Brain microvascular endothelial cell (primary cell): ENCODE data around the gene BCL7B.
"Not testable (repeated sequence)": the region's sequence is repeated elsewhere in the genome, so short reads cannot be mapped to it uniquely, and the experiment has no call there.

Source experiments
- DNase-seq: peaks from one replicate; pipeline ENCODE4 v3.0.0-alpha.2; 2020
- H3K27ac ChIP-seq: fragments of 250-450 bp; sonication (Bioruptor Pico); 2 replicates; pipeline ENCODE4 v1.5.1; 2020; ENCODE audit warnings: mild to moderate bottlenecking, moderate library complexity
- H3K27me3 ChIP-seq: fragments of 250-450 bp; sonication (Bioruptor Pico); replicated peaks from 2 replicates; pipeline ENCODE4 v1.5.1; 2020; ENCODE audit warnings: mild to moderate bottlenecking
- H3K36me3 ChIP-seq: fragments of 250-450 bp; sonication (Bioruptor Pico); replicated peaks from 2 replicates; pipeline ENCODE4 v1.5.1; 2020; ENCODE audit warnings: mild to moderate bottlenecking
- H3K4me3 ChIP-seq: 2 replicates; pipeline ENCODE4 v1.5.1; 2011; ENCODE audit warnings: low read depth, mild to moderate bottlenecking, control low read depth, low read length, moderate library complexity
- in situ Hi-C: cut with HindIII; loops from 2 replicates; pipeline ENCODE4 v1.10.0; 2017; ENCODE audit warnings: low sequenced_read_pairs, low pct_ligation_motif_present
- TF ChIP-seq, protein P1 (sequence below): IDR thresholded peaks from 2 replicates; pipeline ENCODE4 v1.5.1; 2011; ENCODE audit warnings: low read depth, mild to moderate bottlenecking, moderate library complexity, low read length, control low read depth, inconsistent platforms; ENCODE audit errors: missing control alignments

BCL7B gene

DNA sequence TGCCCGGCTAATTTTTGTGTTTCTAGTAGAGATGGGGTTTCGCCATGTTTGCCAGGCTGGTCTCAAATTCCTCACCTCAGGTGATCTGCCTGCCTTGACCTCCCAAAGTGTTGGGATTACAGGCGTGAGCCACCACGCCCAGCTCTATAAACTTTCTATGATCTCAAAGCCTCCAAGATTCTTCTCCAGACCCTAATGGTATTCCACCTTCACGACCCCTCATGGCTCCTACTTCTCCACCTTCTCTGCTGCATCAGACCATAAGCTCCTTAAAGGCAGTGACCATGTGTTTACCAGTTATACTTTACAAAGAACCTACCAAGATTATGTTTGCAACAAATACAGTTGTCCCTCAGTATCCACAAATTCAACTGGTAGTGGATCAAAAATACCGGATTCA, 25.3 kb downstream of the BCL7B start:
- no peak for DNase-seq
- TF ChIP-seq, protein P1, sequence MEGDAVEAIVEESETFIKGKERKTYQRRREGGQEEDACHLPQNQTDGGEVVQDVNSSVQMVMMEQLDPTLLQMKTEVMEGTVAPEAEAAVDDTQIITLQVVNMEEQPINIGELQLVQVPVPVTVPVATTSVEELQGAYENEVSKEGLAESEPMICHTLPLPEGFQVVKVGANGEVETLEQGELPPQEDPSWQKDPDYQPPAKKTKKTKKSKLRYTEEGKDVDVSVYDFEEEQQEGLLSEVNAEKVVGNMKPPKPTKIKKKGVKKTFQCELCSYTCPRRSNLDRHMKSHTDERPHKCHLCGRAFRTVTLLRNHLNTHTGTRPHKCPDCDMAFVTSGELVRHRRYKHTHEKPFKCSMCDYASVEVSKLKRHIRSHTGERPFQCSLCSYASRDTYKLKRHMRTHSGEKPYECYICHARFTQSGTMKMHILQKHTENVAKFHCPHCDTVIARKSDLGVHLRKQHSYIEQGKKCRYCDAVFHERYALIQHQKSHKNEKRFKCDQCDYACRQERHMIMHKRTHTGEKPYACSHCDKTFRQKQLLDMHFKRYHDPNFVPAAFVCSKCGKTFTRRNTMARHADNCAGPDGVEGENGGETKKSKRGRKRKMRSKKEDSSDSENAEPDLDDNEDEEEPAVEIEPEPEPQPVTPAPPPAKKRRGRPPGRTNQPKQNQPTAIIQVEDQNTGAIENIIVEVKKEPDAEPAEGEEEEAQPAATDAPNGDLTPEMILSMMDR = no peak
- in situ Hi-C loops = no loop called here
- Histone ChIP-seq H3K36me3 (peaks cover 18% of the 10 kb centered on the region), H3K4me3 (no peak overlapping the region), H3K27ac (no peak overlapping the region), H3K27me3 (no peaks in the 10 kb centered on the region)

DNA sequence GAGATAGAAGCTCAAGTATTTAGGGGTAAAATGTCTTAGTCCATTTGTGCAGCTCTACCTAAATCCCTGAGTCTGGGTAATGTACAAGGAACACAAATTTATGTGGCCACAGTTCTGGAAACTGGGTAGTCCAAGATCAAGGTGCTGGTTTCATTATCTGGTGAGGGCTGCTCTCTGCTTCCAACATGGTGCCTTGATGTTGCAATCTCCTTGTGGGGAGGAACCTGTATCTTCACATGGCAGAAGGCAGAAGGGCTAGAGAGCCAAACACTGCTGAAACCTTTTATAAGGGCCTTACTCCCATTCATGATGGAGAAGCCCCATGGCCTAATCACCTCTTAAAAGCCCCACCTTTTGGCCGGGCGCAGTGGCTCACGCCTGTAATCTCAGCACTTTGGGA, 26.7 kb downstream of the BCL7B start:
- H3K27ac ChIP-seq = no peak overlapping the region
- H3K27me3 ChIP-seq = no peaks in the 10 kb centered on the region
- peaks cover 7% of the 10 kb centered on the region for H3K36me3 ChIP-seq
- TF ChIP-seq, protein P1 = no peak
- no peak for DNase-seq
- in situ Hi-C loops = no loop called here
- no peak overlapping the region for H3K4me3 ChIP-seq

DNA sequence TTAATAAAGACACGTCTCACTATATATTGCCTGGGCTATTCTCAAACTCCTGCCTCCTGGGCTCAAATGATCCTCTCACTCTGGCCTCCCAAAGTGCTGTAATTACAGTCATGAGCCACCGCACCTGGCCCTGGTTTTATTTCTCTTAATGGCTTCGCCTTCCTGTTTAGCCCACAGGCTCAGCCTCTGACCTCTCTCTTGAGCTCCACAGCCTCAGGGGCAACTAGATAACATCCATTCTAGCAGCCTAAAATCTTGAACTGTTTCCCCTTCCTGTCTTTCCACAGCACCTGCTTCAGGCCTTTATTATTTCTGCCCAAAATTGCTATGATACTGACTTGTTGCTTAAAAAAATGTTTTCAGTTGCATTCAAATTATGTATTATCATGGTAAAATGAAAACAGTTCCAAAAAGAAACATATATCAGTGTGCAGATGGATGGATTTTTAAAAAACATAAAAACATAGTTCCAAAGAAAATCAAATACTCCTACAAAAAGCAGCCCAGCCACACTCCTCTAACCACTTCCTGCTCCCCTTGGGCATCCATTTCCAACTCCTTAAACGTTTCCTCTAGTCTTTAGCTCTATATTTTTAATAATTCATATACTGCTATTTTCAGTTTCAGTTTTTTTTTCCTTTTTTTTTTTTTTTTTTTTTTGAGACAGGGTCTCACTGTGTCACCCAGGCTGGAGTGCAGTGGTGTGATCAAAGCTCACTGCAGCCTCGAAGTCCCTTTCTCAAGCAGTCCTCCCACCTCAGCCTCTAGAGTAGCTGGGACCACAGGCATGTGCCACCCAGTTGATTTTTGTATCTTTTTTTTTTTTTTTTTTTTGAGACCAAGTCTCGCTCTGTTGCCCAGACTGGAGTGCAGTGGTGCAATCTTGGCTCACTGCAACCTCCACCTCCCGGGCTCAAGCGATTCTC, 30.3 kb downstream of the BCL7B start:
- DNase-seq = no peak
- in situ Hi-C loops = no loop called here
- Histone ChIP-seq H3K27ac (no peak overlapping the region), H3K36me3 (no peaks in the 10 kb centered on the region), H3K4me3 (no peak overlapping the region), H3K27me3 (no peaks in the 10 kb centered on the region)
- TF ChIP-seq, protein P1 = no peak

DNA sequence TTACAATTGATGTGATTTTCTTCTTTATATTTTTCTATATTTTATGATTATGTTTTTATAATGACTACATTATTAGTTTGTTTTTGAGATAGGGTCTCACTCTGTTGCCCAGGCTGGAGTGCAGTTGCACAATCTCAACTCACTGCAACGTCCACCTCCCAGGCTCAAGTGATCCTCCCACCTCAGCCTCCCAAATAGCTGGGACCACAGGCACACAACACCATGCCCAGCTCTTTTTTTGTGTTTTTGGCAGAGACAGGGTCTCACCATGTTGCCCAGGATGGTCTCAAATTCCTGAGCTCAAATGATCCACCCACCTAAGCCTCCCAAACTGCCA, 31.4 kb downstream of the BCL7B start:
- H3K4me3 ChIP-seq, H3K27me3 ChIP-seq, DNase-seq, H3K27ac ChIP-seq, in situ Hi-C loops, H3K36me3 ChIP-seq: not testable (repeated sequence)

DNA sequence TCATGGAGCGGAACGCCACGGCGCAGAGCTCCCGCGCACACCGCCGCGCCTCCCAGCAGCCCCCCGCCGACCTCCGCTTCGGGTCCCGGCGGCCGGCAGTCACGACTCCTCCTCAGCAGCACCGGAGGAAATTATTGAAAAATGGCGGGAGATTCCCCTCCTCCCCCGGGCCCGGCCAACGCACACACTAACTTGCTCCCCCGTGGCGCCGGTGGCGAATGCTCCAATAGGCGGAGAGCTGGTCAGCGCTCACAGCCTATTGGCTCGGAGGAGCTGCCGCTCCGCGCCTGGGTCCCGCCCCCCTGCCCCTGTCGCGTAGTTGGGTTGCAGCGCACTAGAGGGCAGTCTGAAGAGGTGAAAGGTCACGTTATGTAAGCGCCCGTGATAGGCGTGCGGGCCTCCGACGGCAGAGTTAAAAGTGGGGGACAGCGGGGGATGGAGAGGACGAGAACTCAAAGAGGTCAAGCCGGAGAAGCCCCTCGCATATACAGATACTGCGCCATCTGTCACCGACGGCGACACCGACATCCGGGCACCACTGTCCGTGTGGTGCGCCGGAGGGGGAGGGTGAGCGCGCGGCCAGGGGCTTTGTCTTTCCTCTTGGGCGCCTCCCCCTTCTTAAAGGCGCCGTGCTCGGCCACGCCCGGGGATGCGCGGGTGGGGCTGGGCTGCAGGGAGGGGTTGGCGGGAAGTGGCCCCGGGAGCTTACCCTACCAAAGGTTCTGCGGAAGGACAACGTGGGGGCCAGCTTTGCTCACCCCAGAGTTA, 35.2 kb downstream of the BCL7B start, which contains the start of gene BAZ1B:
TSS of gene BAZ1B (minus strand) at position 189 of the 768 bp plus-strand sequence. CDS start 360 bp downstream, outside the sequence.
- H3K27me3 ChIP-seq = no peaks in the 10 kb centered on the region
- peak within 1 kb of the TSS; percentile 77 for H3K4me3 ChIP-seq
- in situ Hi-C loops = no loop called here
- peak within 1 kb of the TSS; percentile 50 for H3K27ac ChIP-seq
- TF ChIP-seq, protein P1 = peak; percentile 24
- peak; percentile 95 for DNase-seq
- H3K36me3 ChIP-seq = no peaks in the 10 kb centered on the region

DNA sequence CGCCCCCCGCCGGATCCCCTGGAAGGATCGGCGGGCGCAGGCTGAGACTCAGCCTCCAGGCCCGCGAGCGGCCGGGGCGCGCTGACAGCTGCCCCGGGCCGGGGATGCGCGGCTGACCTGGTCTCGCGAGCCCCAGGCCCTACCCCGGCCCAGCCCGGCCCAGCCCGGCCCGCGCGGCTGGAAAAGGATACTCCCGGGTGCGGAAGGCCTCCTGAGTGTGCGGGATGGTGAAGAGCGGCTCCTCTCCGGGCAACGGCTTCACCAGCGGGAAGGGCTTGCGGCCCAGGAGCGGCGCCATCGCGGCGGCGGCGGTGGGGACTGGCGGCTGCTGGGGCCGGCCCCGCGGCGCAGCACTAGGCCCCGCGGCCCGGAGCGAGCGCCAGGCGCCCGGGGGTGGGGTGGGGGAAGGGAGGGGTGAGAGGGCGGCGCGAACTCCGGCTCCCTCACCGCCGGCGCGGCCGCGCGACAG, 35.8 kb downstream of the BCL7B start:
- in situ Hi-C loops = no loop called here
- peaks cover 2% of the 10 kb centered on the region for H3K36me3 ChIP-seq
- peak overlapping the region; percentile 50 for H3K27ac ChIP-seq
- H3K27me3 ChIP-seq = no peaks in the 10 kb centered on the region
- peak overlapping the region; percentile 77 for H3K4me3 ChIP-seq
- TF ChIP-seq, protein P1 = no peak
- no peak for DNase-seq
